ENCODE results near the gene SMURF2.

- TF ChIP-seq POLR2AphosphoS5 (IDR thresholded peaks at IDR 0.05; ENCODE audit: low read depth, low read length): no peak
- TF ChIP-seq CTCF (IDR thresholded peaks at IDR 0.05 in 2 of 3, conservative IDR thresholded peaks at IDR 0.05 in 1 of 3; ENCODE audit: borderline replicate concordance in 1 of 3, insufficient read depth in 1 of 3, low read depth in 2 of 3, low read length in 2 of 3): no peak
- no peak for TF ChIP-seq SRF (IDR thresholded peaks at IDR 0.05; ENCODE audit: low read depth)
- TF ChIP-seq CEBPB (IDR thresholded peaks at IDR 0.05; ENCODE audit: low read depth): no peak
- TF ChIP-seq EZH2phosphoT487 (IDR thresholded peaks at IDR 0.05; ENCODE audit: borderline replicate concordance): no peak
- TF ChIP-seq RAD21 (IDR thresholded peaks at IDR 0.05; ENCODE audit: low read depth): no peak
- TF ChIP-seq EZH2 (IDR thresholded peaks at IDR 0.05): no peak
- no peak for TF ChIP-seq POLR2A (IDR thresholded peaks at IDR 0.05; ENCODE audit: borderline replicate concordance, extremely low read depth, insufficient read depth, insufficient read length)
- no peak for TF ChIP-seq REST (IDR thresholded peaks at IDR 0.05; ENCODE audit: low read depth)
- TF ChIP-seq ZBTB33 (IDR thresholded peaks at IDR 0.05; ENCODE audit: extremely low read depth, insufficient replicate concordance, low read length): no peak
- no peak for TF ChIP-seq ATF3 (IDR thresholded peaks at IDR 0.05)
- no peak for TF ChIP-seq MAX (IDR thresholded peaks at IDR 0.05)
- no peak for TF ChIP-seq ZNF274 (IDR thresholded peaks at IDR 0.05; ENCODE audit: low read depth, low read length)
- TF ChIP-seq TCF7L2 (IDR thresholded peaks at IDR 0.05; ENCODE audit: borderline replicate concordance, extremely low read depth, insufficient read depth, insufficient read length): no peak
Observed at GRCh38 chr17:64608571-64608981, 53.5 kb downstream of the SMURF2 start.

Data from HCT116 (cell line).